Sigmoid colon (tissue), 7 donors: ENCODE measurements around the gene ZNF30. TPM values are rescaled to one million over a fixed set of nuclear protein-coding genes. Genes with fewer than 3 reads are reported as not detected.

Experiments
- DNase-seq: peaks from one replicate; pipeline ENCODE4 v3.0.0-alpha.2; 2019
- H3K27ac ChIP-seq, 4 donors: fragments of 200-600 bp; sonication (generic); one replicate each; pipeline ENCODE4 v1.5.1; 2016 to 2019; ENCODE audit warnings: mild to moderate bottlenecking in 1 of 4
- H3K27me3 ChIP-seq, 3 donors: fragments of 200-600 bp; sonication (generic); one replicate each; pipeline ENCODE4 v1.5.1; 2019; ENCODE audit warnings: mild to moderate bottlenecking in 1 of 3
- H3K36me3 ChIP-seq, 4 donors: fragments of 200-600 bp; sonication (generic); one replicate each; pipeline ENCODE4 v1.5.1; 2016 to 2019
- H3K4me1 ChIP-seq, 4 donors: fragments of 200-600 bp; sonication (generic); one replicate each; pipeline ENCODE4 v1.5.1; 2017 to 2019
- H3K4me3 ChIP-seq, 4 donors: fragments of 200-600 bp; sonication (generic); one replicate each; pipeline ENCODE4 v1.5.1; 2017 to 2019; ENCODE audit warnings: mild to moderate bottlenecking in 2 of 4, moderate library complexity in 1 of 4
- H3K9me3 ChIP-seq, 4 donors: fragments of 200-600 bp in 3 of 4; sonication (generic) in 3 of 4; one replicate each; pipeline versions ENCODE4 v1.5.1 to v1.6.1; 2013 to 2019
- CTCF ChIP-seq, 4 experiments: fragments of 450-650 bp in 3 of 4; fragments of 200-600 bp in 1 of 4; IDR thresholded peaks; one replicate each; pipeline ENCODE4 v1.5.1; 2016 to 2019; ENCODE audit warnings: antibody characterized with exemption in 4 of 4, mild to moderate bottlenecking in 3 of 4, moderate library complexity in 2 of 4
- EP300 ChIP-seq, 4 donors: sonication (generic); formaldehyde crosslinking; IDR thresholded peaks; one replicate each; pipeline ENCODE4 v1.6.1; 2017; ENCODE audit warnings: antibody characterized with exemption in 4 of 4
- POLR2A ChIP-seq, 2 donors: fragments of 450-650 bp; IDR thresholded peaks; one replicate each; pipeline ENCODE4 v1.6.1; 2016; ENCODE audit warnings: antibody characterized with exemption in 2 of 2, mild to moderate bottlenecking in 2 of 2, moderate library complexity in 2 of 2
- POLR2AphosphoS5 ChIP-seq, 4 donors: sonication (generic); formaldehyde crosslinking; IDR thresholded peaks; one replicate each; pipeline ENCODE4 v1.6.1; 2017; ENCODE audit warnings: antibody characterized with exemption in 4 of 4
- WGBS, 2 donors: extraction: QIAGEN DNeasy Blood & Tissue Kit; methylation state at CpG; one replicate each; pipeline ENCODE4 v1.1.7; 2013; 5-methylcytosine and 5-hydroxymethylcytosine counted together
- intact Hi-C: fragments of 100-400 bp; cut with DNase I; formaldehyde crosslinking; loops from one replicate; pipeline ENCODE4 v1.15.1; 2023
- polyA plus RNA-seq, 3 donors: library from polyadenylated mRNA; stranded (reverse); fragments of 200-250 nt; gene quantifications; one replicate each; pipeline ENCODE4 v1.2.3, GENCODE V29; 2013
- total RNA-seq, 4 donors: library from RNA; depleted of rRNA; stranded (reverse); fragments of >200 nt; gene quantifications; one replicate each; pipeline ENCODE4 v1.1.0, GENCODE V29; 2016
- donor health status: healthy with polysubstance abuse.
- donor health status: Bipolar disorder and iron deficiency.
- donor health status: healthy.

ZNF30 gene
- total and polyA plus RNA-seq, 7 donors: 0.46 to 3.9 (median 1.8) TPM

DNA sequence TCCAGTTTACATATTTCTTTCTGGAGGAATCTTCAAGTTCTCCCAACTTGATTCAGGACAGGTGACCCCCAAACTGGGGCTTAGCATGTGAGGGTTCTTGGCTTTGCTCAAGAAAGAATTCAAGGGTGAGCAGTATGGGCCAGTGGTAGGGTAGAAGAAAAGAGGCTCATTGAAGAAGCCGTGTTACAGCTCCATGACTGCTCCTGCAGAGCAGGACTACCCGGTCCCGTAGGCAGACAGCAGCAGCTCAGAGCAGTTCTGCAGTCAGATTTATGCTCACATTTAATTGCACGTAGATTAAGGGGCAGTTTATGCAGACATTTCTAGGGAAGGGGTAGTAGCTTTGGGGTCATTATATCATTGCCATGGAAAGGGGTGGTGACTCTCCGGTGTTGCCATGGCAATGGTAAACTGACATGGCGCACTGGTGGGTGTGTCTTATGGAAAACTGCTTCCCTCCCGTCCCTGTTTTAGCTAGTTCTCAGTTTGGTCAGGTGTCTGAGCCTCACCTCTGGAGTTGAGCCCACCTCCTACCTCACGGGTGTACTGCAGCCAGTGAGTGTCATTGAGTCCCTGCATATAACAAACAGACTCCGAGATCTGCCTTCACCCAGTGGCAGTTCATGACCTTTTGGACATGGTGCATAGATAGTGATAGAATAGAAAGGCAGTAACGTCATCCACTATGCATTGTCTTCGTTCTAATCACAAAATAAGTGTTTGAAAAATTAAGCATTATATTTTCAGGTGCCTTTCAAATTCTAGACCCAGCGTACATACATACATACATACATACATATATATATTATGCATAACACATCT, 53.3 kb downstream of the ZNF30 start:
- no peak for DNase-seq
- H3K27me3 ChIP-seq: no peaks in the 10 kb centered on the region

DNA sequence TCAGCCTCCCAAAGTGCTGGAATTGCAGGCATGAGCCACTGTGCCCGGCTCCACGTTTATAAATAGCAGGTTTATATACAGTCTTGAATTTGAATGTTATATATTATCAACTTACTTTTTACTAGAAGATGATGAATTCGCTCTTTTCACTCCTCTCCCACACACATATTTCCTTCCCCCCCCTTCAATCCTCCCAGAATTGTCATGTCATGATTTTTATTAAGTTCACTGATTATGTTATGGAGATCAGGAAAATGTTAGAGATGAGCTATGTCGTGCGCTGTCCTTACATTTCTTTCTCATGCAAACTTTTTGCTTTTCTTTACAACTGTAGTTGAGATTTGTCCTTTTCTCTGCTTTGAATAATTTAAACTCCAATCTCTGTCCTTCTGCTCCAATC, 55.6 kb downstream of the ZNF30 start:
- intact Hi-C loops: no loop called here
- Histone ChIP-seq H3K36me3 (no peaks in the 10 kb centered on the region), H3K9me3 (no peaks in the 10 kb centered on the region), H3K27me3 (no peaks in the 10 kb centered on the region), H3K27ac (no peak overlapping the region), H3K4me1 (peaks cover 0 to 12% (median 0%) of the 10 kb centered on the region in 4 donors), H3K4me3 (no peak overlapping the region)
- TF ChIP-seq CTCF (IDR thresholded peaks at IDR 0.05): no peak
- DNase-seq: no peak
- WGBS, 2 donors: 77% methylated on average over 5 of the region's 5 CpGs

More for the DNA sequence above, 53.3 kb downstream of the ZNF30 start:
- intact Hi-C loops: loop anchor here (10.0 kb wide), 1 partner anchor 145 kb away; no protein-coding TSS in a partner anchor
- peaks cover 0 to 3% (median 0%) of the 10 kb centered on the region in 4 donors for H3K4me1 ChIP-seq
- no peaks in the 10 kb centered on the region for H3K36me3 ChIP-seq
- WGBS, 2 donors: 89 to 92% methylated on average over 12 of the region's 12 CpGs
- H3K9me3 ChIP-seq: peaks cover 0 to 7% (median 0%) of the 10 kb centered on the region in 4 donors
- no peak overlapping the region for H3K4me3 ChIP-seq
- TF ChIP-seq POLR2A (IDR thresholded peaks at IDR 0.05) (no peak), CTCF (IDR thresholded peaks at IDR 0.05) (no peak), EP300 (IDR thresholded peaks at IDR 0.05) (no peak), POLR2AphosphoS5 (IDR thresholded peaks at IDR 0.05) (no peak)
- no peak overlapping the region for H3K27ac ChIP-seq

DNA sequence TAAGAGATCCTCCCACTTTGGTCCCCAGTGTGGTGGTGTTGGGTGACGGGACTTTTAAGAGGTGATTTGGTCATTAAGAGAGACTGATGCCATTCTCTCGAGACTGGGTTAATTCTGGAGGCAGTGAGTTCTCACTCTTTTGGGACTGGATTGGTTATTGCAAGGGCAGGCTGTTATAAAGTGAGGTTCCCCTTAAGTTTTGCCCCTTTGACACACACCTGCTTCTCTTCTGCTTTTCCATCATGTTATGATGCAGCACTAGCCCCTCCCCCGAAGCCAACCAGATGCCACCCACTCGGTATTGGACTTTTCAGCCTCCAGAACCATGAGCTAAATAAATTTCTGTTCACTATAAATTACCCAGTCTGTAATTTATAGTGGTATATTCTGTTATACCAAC, 57.1 kb downstream of the ZNF30 start:
- Histone ChIP-seq H3K27me3 (no peaks in the 10 kb centered on the region), H3K4me1 (peaks cover 0 to 12% (median 0%) of the 10 kb centered on the region in 4 donors), H3K36me3 (no peaks in the 10 kb centered on the region), H3K27ac (no peak overlapping the region), H3K9me3 (no peaks in the 10 kb centered on the region), H3K4me3 (no peak overlapping the region)
- TF ChIP-seq POLR2A (IDR thresholded peaks at IDR 0.05) (no peak), EP300 (IDR thresholded peaks at IDR 0.05) (no peak), CTCF (IDR thresholded peaks at IDR 0.05) (no peak), POLR2AphosphoS5 (IDR thresholded peaks at IDR 0.05) (no peak)
- DNase-seq: no peak
- 88 to 91% methylated on average over 4 of the region's 4 CpGs for WGBS, 2 donors
- intact Hi-C loops: no loop called here

DNA sequence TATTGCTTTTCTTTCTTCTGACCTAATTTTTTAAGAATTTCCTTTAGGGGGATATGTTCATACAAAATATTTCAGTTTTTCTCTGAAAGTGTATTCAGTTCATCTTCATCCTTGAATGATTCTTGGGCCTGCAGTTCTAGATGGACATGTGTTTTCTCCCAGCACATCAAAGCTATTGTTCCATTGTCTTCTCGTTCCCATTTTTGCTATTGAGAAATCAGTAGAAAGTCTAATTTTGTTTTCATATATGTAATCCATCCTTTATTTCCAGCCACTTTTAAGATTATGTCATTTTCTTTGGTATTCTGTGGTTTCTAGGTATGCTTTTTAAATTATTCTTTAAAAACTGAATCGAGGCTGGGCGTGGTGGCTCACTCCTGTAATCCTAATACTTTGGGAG, 57.6 kb downstream of the ZNF30 start:
- Histone ChIP-seq H3K9me3 (no peaks in the 10 kb centered on the region), H3K36me3 (no peaks in the 10 kb centered on the region), H3K4me1 (peaks cover 0 to 12% (median 0%) of the 10 kb centered on the region in 4 donors), H3K27me3 (no peaks in the 10 kb centered on the region), H3K27ac (no peak overlapping the region), H3K4me3 (no peak overlapping the region)
- TF ChIP-seq CTCF (IDR thresholded peaks at IDR 0.05) (no peak), POLR2AphosphoS5 (IDR thresholded peaks at IDR 0.05) (no peak), POLR2A (IDR thresholded peaks at IDR 0.05) (no peak), EP300 (IDR thresholded peaks at IDR 0.05) (no peak)
- 91 to 96% methylated on average over 3 of the region's 3 CpGs for WGBS, 2 donors
- DNase-seq: no peak
- intact Hi-C loops: no loop called here
